ENCODE data around the gene HAUS5. TPM values are rescaled to one million over a fixed set of nuclear protein-coding genes. Genes with fewer than 3 reads are reported as not detected.

Gene HAUS5
- total RNA-seq, 2 donors from 2014 or later: 8.4 to 13.9 TPM

DNA sequence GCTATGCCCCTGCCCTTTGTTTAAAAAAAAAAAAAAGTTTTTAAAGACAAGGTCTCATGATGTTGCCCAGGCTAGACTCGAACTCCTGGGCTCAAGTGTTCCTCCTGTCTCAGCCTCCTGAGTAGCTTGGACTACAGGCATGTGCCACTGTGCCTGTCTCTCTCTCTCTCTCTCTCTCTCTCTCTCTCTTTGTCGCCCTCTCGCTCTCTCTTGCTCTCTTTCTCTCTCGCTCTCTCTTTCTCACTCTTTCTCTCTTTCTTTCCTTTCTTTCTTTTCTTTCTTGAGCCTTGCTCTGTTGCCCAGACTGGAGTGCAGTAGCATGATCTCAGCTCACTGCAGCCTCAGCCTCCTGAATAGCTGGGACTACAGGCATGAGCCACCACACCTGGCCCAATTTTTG lies 43.1 kb downstream of the HAUS5 start:
- no peak for DNase-seq (ENCODE audit: low spot score)
- Histone ChIP-seq H3K27ac (no peak overlapping the region), H3K36me3 (peaks cover 45% of the 10 kb centered on the region), H3K9me3 (no peaks in the 10 kb centered on the region), H3K27me3 (replicated peaks; ENCODE audit: insufficient read depth) (no peaks in the 10 kb centered on the region), H3K4me3 (no peak overlapping the region), H3K4me1 (ENCODE audit: control insufficient read depth in 1 of 2, low read depth in 2 of 2) (peaks cover 0 to 2% of the 10 kb centered on the region in 2 donors)
- no peak for ATAC-seq (ENCODE audit: insufficient number of reproducible peaks, low FRiP score, low read depth)
- TF ChIP-seq, protein P1, sequence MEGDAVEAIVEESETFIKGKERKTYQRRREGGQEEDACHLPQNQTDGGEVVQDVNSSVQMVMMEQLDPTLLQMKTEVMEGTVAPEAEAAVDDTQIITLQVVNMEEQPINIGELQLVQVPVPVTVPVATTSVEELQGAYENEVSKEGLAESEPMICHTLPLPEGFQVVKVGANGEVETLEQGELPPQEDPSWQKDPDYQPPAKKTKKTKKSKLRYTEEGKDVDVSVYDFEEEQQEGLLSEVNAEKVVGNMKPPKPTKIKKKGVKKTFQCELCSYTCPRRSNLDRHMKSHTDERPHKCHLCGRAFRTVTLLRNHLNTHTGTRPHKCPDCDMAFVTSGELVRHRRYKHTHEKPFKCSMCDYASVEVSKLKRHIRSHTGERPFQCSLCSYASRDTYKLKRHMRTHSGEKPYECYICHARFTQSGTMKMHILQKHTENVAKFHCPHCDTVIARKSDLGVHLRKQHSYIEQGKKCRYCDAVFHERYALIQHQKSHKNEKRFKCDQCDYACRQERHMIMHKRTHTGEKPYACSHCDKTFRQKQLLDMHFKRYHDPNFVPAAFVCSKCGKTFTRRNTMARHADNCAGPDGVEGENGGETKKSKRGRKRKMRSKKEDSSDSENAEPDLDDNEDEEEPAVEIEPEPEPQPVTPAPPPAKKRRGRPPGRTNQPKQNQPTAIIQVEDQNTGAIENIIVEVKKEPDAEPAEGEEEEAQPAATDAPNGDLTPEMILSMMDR (IDR thresholded peaks at IDR 0.05): no peak

DNA sequence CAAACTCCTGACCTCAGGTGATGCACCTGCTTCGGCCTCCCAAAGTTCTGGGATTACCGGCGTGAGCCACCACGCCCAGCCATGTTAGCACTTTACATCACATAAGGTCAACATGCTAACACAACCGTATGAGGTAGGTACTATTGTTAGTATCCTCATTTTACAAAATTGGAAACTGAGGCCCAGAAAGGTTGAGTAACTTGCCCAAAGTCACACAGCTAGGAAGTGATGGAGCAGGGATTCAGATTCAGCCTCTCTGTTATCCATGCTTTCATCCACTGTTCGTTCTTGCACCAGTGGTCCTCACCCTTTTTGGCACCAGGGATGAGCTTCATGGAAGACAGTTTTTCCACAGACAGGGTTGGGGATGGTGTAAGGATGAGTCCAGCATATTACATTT lies 44.2 kb downstream of the HAUS5 start:
- H3K36me3 ChIP-seq: peaks cover 48% of the 10 kb centered on the region
- TF ChIP-seq, protein P1 (IDR thresholded peaks at IDR 0.05): no peak
- DNase-seq (ENCODE audit: low spot score): no peak
- ATAC-seq (ENCODE audit: insufficient number of reproducible peaks, low FRiP score, low read depth): no peak
- H3K4me3 ChIP-seq: no peak overlapping the region
- H3K27me3 ChIP-seq (replicated peaks; ENCODE audit: insufficient read depth): no peaks in the 10 kb centered on the region
- H3K4me1 ChIP-seq (ENCODE audit: control insufficient read depth in 1 of 2, low read depth in 2 of 2): no peaks in the 10 kb centered on the region
- H3K27ac ChIP-seq: no peak overlapping the region
- H3K9me3 ChIP-seq: no peaks in the 10 kb centered on the region

DNA sequence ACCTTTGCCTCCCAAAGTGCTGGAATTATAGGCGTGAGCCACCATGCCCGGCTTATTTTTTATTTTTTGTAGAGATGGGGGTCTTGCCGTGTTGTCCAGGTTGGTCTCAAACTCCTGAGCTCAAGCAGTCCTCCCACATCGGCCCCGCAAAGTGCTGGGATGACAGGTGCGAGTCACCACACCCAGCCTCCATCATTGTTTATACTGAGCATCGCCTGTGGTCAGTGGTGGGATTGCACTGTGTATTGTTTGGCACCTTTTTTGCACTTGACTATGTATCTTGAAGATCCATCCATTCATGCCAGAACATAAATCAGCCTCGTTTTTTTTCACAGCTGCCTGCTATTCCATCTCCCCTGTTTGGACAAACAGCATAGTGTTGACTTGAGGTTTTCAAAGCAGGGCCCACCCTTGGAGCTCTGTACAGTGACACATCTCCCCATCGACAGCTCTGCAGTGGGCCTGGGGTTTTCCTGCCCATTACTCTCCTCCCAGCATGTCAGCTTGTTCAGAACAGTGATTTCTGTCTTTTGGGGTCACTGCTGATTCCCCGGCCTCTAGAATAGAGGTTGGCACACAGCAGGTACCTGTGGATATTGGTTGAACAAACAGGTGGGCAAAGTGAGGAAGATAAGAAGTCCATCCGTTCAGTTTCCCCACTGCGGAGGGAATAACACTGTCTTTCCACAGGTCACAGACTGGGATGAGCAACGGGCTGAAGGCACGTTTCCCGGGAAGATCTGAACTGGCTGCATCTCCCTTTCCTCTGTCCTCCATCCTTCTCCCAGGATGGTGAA lies 45.6 kb downstream of the HAUS5 start:
- Histone ChIP-seq H3K4me1 (ENCODE audit: control insufficient read depth in 1 of 2, low read depth in 2 of 2) (no peaks in the 10 kb centered on the region), H3K9me3 (no peaks in the 10 kb centered on the region), H3K36me3 (peaks cover 44% of the 10 kb centered on the region), H3K27me3 (replicated peaks; ENCODE audit: insufficient read depth) (no peaks in the 10 kb centered on the region), H3K27ac (no peak overlapping the region), H3K4me3 (no peak overlapping the region)
- DNase-seq (ENCODE audit: low spot score) (no peak), ATAC-seq (ENCODE audit: insufficient number of reproducible peaks, low FRiP score, low read depth) (no peak)
- TF ChIP-seq, protein P1 (IDR thresholded peaks at IDR 0.05): no peak

DNA sequence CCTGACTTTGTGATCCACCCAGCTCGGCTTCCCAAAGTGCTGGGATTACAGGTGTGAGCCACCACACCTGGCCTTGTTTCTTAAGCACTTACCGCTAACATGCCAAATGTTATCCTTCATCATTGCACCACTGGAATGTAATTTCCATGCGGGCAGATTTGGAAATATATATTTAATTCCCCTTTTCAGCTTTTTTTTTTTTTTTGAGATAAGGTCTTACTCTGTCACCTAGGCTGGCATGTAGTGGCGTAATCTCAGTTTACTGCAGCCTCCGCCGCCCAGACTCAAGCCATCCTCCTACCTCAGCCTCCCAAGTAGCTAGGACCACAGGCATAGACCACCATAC lies 49.4 kb downstream of the HAUS5 start:
- TF ChIP-seq, protein P1 (IDR thresholded peaks at IDR 0.05): no peak
- no peak for ATAC-seq (ENCODE audit: insufficient number of reproducible peaks, low FRiP score, low read depth)
- Histone ChIP-seq H3K4me3 (no peak overlapping the region), H3K4me1 (ENCODE audit: control insufficient read depth in 1 of 2, low read depth in 2 of 2) (no peaks in the 10 kb centered on the region), H3K36me3 (peaks cover 32% of the 10 kb centered on the region), H3K27me3 (replicated peaks; ENCODE audit: insufficient read depth) (no peaks in the 10 kb centered on the region), H3K27ac (no peak overlapping the region), H3K9me3 (no peaks in the 10 kb centered on the region)
- DNase-seq (ENCODE audit: low spot score): no peak

- Histone ChIP-seq H3K36me3 (peaks cover 22% of the 10 kb centered on the region), H3K9me3 (no peaks in the 10 kb centered on the region), H3K27me3 (replicated peaks; ENCODE audit: insufficient read depth) (no peaks in the 10 kb centered on the region), H3K4me3 (no peak overlapping the region), H3K27ac (no peak overlapping the region), H3K4me1 (ENCODE audit: control insufficient read depth in 1 of 2, low read depth in 2 of 2) (no peaks in the 10 kb centered on the region)
- TF ChIP-seq, protein P1 (IDR thresholded peaks at IDR 0.05): no peak
- ATAC-seq (ENCODE audit: insufficient number of reproducible peaks, low FRiP score, low read depth): no peak
- DNase-seq (ENCODE audit: low spot score): no peak
Observed at GRCh38 chr19:35663981-35664380, 51.4 kb downstream of the HAUS5 start.

All from thoracic aorta (tissue), 2 donors.